ENCODE measurements around the gene MRS2.

Gene MRS2

GRCh38 chr6:24432611-24433010 is 29.9 kb downstream of the MRS2 start:
- no peak for DNase-seq

DNA sequence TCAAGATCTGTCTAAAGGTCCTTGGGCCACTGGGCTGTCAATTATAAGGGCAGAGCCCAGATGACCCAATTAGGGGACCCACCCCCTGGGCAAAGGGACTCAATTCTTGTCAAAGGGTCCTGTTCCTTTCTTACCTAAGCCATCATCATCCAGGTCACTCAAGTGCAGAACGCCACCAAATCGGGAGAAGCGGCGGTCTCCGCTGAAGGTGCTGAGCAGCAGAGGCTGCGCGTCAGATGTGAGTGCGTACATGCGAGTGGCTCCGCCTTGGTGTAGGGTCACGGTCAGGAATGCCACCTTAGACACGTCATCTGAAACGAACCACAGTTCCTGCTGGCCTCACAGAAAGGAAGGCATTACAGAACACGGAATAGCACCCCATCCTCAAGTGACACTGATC is 34.2 kb downstream of the MRS2 start:
- DNase-seq = no peak

DNA sequence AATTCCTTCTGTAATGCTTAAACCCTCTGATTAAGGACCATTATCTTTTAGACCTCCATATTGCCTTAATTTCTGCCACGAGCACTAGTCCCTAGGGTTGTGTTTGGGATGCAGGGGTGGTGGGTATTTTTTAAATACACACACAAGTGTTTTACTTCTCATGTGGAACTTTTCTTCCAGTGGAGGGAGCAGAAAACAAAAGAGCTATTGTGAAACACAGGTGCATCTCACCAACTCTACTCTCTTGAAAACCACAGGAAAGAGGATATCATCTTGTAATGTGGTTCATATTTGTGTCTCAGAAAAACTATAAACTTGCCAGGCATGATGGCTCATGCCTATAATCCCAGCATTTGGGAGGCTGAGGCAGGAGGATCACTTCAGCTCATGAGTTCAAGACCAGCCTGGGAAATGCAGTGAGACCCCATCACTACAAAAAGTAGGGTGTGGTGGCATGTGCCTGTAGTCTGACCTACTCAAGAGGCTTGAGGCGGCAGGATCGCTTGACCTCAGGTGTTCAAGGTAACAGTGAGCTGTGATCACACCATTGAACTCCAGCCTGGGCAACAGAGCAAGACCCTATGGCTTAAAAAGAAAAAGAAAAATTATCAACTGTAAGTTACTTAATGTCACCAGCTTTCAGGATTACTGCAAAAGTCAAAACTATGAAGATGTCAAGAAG is 37.3 kb downstream of the MRS2 start:
- no peak for DNase-seq

DNA sequence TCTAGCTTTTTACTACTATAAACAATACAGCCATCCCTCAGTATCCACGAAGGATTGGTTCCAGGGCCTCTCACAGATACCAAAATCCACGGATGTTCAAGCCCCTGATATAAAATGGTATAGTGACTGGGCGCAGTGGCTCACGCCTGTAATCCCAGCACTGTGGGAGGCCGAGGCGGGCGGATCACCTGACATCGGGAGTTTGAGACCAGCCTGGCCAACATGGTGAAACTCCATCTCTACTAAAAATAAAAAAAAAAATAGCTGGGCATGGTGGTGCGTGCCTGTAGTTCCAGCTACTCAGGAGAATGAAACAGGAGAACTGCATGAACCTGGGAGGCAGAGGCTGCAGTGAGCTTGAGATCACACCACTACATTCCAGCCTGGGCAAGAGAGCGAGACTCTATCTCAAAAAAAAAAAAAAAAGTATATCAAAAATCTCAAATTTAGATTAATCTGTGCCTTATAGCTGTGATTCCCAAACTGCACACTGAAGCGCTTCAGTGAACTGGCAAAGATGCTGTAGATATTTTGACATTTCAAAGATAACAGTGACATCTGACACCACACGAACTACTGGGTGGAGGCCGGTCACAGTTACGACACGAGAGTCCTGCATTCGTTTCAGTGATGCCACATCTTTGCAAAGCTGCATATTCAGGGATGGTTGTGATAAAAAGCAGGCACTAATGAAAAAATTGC is 38.3 kb downstream of the MRS2 start:
- DNase-seq = peak; percentile 30

- DNase-seq = peak; percentile 16
Measured at GRCh38 chr6:24441599-24441904, 38.8 kb downstream of the MRS2 start.

DNA sequence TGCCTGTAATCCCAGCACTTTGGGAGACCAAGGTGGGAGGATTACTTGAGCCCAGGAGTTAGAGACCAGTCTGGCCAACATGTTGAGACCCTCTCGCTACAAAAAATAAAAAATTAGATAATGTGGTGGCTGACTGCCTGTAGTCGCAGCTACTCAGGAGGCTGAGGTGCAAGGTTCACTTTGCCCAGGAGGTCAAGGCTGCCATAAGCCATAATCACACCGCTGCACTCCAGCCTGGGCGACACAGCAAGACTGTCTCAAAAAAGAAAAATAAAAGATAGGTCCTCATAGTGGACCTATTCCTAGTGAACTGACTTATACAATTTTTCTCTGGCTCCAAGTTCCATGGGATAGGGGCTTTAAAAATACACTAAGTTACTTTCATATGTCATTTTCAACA is 41.9 kb downstream of the MRS2 start:
- no peak for DNase-seq

GRCh38 chr6:24445704-24446103 is 43.0 kb downstream of the MRS2 start:
- no peak for DNase-seq

DNA sequence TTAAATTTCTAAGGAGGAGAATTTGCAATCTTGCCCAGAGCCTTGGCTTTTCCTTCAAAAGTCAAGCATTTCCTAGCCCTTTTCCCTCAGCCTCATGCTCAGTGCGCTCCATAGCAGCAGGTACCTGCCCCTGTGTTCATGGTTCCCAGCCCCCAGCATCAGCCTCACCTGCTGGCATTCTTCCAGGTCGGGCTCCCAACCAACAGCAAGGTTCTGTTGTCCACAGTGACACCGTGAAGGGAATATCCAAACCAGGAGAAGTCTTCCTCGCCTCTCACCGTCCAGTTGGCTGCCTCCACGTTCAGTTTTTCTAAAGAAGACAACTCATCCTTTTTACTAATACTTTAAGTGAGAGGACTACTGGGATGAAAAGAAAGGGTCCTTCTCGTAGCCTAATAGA is 43.9 kb downstream of the MRS2 start:
- DNase-seq = no peak

- DNase-seq = no peak
Measured at GRCh38 chr6:24448396-24448795, 45.7 kb downstream of the MRS2 start.

- DNase-seq = no peak
Measured at GRCh38 chr6:24448828-24449525, 46.2 kb downstream of the MRS2 start.

DNA sequence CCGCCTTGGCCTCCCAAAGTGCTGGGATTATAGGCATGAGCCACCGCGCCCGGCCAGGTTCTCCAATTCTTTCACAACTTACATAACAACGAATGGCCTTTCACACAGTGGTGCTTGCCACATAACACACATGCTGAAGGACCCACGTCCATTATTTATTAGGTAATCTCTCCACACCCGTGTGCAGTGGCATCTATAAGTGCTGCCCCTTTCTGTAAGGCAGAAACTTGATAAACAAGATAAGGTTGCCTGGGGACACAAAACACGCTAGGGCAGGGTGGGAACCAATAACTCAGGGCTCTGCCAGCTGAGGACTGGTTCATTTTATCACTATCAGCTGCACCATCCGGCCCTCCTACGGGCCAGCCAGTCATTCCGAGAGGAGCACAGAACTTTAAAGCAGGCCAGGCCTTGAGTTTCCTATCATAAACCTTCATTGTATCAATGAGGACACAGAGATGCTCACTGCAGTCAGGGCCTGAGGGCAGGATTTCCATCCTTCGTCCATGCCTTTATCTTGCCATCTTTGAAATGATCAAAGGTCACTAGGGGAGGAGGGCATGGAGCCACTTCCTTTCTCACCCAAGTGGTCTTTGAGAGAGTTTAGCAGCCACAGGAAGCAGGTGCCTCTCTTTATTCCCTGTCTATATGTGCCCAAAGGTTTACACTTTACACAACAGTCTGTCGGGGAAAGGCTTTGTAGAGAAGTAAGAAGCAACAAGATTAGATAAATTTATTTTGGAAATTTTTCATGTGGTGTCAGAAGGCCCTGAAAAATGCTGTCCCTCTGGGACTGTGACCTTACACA is 49.0 kb downstream of the MRS2 start:
- peak; percentile 59 for DNase-seq

DNA sequence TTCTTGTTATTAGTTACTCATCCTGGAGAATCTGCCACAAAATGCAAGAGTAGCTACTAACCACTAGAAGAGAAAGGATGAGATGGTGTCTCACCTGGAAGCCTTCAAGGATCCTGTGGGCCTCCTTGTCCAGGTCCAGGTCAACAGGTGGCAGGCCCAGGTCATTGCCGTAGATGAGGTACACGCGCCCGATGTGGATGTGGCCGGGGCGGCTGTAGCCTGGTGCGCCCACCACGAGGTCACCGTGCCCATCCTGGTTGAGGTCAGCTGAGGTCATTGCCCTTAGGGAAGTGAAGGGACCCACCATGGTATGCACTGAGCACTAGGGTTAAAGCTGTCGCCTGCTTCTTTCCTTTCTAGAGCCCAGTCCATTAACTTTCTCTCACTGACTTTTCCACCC is 51.2 kb downstream of the MRS2 start:
- DNase-seq = no peak

DNA sequence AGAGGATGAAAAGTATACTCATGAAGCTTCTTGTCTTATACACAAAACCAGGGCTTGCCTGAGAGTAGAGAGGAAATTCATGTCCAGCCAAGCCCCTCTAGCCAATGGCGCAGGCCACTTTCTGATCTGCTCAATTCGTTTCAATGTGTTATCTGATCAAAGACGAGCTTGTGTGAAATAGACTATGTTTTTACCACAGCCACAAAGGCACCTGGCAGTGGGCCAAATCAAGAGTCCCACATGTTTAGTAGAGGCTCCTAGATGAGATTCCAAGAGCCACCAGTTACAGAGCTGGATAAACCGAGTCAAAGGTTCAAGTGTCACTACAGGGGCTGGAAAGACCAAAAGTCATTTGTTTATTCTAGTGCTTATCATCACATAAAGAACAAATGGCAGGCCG is 51.7 kb downstream of the MRS2 start:
- peak; percentile 63 for DNase-seq

GRCh38 chr6:24455061-24455460 is 52.3 kb downstream of the MRS2 start:
- DNase-seq = no peak

DNA sequence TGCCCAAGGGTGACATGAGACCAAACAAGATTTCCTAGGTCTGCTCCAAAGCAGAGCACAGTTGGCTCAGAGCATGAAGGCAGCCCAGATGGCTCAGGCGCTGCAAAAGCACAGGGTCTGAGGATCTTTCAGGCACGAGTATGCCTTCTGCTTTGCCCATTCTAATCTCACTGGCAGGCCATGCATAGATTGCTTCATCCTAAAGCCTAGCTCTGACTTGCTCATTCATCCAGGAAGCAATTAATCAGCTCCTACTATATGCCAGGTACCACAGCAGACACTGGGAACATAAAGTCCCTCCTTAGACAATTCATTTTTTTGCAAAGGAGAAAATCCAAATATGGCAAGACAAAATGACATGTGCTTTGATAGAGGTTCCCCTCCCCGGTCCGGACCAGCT is 55.4 kb downstream of the MRS2 start:
- peak; percentile 4 for DNase-seq

GRCh38 chr6:24458941-24459340 is 56.2 kb downstream of the MRS2 start:
- DNase-seq = no peak

DNA sequence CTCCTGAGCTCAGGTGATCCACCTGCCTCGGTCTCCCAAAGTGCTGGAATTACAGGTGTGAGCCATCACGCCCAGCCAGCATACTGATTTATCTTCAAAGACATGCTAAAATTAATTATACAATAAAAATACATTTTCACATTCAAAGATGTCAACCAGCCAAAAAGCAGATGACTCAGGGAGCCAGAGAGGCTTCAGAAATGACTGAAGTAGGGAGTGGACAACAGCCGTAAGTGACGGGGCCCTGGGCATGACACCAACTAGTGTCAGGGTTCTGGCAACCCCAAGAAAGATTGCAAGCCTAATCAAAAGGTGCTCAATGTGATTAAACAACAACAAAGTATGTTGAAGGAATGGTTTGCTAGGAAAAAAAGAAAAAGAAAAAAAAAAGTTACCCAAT is 58.2 kb downstream of the MRS2 start:
- DNase-seq = no peak

DNA sequence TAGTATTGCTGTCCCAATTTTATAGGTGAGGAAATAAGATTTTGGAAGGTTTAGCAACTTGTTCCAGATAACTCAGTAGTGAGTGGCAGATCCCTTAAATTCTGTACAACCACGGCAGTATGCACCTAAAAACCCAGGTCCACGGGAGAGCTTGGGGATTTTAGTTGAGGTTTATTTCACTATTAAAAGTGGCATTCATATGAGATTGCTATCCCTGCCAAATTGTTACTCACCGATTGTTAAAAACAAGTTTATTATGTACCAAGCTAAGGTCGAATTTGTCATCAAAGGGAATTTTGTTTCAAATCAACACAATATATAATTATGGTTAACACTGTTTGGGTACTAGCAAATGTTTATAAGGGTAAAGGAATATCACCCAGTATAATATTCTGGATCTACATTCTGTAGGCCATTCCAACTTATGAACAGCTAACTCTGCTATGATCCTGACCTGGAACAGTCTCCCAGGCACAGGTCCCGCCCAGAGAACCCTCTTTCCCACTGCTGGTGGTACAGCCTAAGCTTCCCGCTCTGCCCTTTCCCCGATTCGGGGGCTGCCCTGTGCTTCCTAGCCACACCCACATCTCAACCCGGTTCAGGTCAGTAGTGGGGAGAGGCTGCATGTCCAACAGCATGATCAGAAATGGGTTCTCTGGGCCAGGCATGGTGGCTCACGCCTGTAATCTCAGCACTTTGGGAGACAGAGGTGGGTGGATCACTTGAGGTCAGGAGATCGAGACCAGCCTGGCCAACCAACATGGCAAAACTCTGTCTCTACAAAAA is 61.7 kb downstream of the MRS2 start:
- no peak for DNase-seq

GRCh38 chr6:24469811-24470210 is 67.1 kb downstream of the MRS2 start:
- DNase-seq = no peak

- no peak for DNase-seq
Measured at GRCh38 chr6:24472181-24472580, 69.4 kb downstream of the MRS2 start.

All from hematopoietic multipotent progenitor cell treated with erythropoietin and hydrocortisone succinate and interleukin-3 and kit ligand, for 4 days (in vitro differentiated cells).